ENCODE data around the gene PPA2.
"Not testable (repeated sequence)": the region's sequence is repeated elsewhere in the genome, so short reads cannot be mapped to it uniquely, and the experiment has no call there.

The PPA2 gene

DNA sequence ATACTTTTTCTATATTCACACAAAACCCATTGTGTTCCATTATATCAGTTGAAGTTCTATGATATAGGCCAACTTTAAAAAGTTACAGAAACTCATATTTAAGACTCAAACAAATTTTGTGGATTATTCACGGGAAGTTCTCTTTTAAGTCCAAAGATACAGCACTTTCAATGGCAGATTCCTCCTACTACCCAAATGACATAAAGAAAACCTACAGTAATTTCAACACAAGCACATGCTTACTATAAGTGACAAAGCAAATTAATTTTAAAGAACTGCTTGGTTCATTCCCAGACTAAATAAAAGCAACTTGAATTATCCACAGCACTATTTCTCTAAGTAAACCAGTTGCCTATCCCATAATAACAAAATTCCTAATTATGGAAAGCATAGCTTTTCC is 4.1 kb downstream of the PPA2 start:
- no peaks in the 10 kb centered on the region for H3K27me3 Mint-ChIP-seq
- H3K9me3 Mint-ChIP-seq, result peaks cover 6% of the 10 kb centered on the region
- H3K4me3 Mint-ChIP-seq, result no peak overlapping the region
- H3K27ac Mint-ChIP-seq, result no peak overlapping the region
- H3K36me3 Mint-ChIP-seq (ENCODE audit: low read depth), result peaks cover 56% of the 10 kb centered on the region
- H3K4me1 Mint-ChIP-seq (ENCODE audit: low read depth), result peaks cover 57% of the 10 kb centered on the region

DNA sequence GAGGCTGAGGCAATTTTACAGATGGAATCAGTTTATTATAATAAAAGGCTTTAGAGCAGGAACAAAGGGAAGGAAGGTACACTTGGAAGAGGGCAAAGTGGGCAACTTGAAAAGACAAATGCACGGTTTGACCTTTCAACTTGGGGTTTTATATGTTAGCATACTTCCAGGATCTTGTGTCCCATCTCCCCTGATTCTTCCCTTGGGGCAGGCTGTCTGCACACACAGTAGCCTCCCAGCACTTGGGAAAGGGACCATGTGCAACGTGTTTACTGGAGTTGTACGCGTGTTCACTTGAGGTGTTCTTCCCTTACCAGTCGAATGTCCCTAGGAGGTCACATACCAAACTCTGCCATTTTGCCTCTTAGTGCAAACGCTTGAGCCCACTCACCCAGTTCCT is 7.3 kb downstream of the PPA2 start:
- Mint-ChIP-seq H3K9me3 (peaks cover 17% of the 10 kb centered on the region), H3K36me3 (ENCODE audit: low read depth) (peaks cover 79% of the 10 kb centered on the region), H3K27me3 (no peaks in the 10 kb centered on the region)

DNA sequence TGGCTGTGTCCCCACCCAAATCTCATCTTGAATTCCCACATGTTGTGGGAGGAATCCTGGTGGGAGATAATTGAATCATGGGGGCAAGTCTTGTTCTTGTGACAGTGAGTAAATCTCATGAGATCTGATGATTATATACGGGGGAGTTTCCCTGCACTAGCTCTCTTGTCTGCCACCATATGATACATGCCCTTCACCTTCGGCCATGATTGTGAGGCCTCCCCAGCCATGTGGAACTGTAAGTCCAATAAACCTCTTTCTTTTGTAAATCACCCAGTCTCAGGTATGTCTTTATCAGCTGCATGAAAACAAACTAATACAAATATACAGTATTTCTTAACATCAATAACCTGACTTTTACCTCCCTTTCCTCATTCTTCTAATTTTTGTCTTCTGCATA is 9.3 kb downstream of the PPA2 start:
- H3K27me3 Mint-ChIP-seq, H3K4me3 Mint-ChIP-seq, H3K27ac Mint-ChIP-seq: not testable (repeated sequence)
- Mint-ChIP-seq H3K9me3 (peaks cover 17% of the 10 kb centered on the region), H3K36me3 (ENCODE audit: low read depth) (peaks cover 64% of the 10 kb centered on the region), H3K4me1 (ENCODE audit: low read depth) (peaks cover 39% of the 10 kb centered on the region)

More for the DNA sequence above, 7.3 kb downstream of the PPA2 start:
- H3K27ac Mint-ChIP-seq, result no peak overlapping the region
- peaks cover 52% of the 10 kb centered on the region for H3K4me1 Mint-ChIP-seq (ENCODE audit: low read depth)
- no peak overlapping the region for H3K4me3 Mint-ChIP-seq

DNA sequence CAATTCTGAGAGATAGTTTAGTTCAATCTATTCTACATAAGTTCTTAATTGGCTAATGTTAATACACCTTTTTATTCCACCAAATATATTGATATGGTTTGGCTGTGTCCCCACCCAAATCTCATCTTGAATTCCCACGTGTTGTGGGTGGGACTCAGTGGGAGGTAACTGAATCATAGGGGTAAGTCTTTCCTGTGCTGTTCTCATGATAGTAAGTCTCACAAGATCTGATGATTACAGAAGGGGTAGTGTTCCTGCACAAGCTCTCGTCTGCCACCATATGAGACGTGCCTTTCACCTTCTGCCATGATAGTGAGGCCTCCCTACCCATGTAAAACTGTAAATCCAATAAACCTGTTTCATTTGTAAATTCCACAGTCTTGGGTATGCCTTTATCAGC is 11.3 kb downstream of the PPA2 start:
- Mint-ChIP-seq H3K36me3 (ENCODE audit: low read depth) (peaks cover 64% of the 10 kb centered on the region), H3K27me3 (no peaks in the 10 kb centered on the region), H3K27ac (no peak overlapping the region), H3K9me3 (peaks cover 17% of the 10 kb centered on the region), H3K4me3 (no peak overlapping the region), H3K4me1 (ENCODE audit: low read depth) (peaks cover 32% of the 10 kb centered on the region)

DNA sequence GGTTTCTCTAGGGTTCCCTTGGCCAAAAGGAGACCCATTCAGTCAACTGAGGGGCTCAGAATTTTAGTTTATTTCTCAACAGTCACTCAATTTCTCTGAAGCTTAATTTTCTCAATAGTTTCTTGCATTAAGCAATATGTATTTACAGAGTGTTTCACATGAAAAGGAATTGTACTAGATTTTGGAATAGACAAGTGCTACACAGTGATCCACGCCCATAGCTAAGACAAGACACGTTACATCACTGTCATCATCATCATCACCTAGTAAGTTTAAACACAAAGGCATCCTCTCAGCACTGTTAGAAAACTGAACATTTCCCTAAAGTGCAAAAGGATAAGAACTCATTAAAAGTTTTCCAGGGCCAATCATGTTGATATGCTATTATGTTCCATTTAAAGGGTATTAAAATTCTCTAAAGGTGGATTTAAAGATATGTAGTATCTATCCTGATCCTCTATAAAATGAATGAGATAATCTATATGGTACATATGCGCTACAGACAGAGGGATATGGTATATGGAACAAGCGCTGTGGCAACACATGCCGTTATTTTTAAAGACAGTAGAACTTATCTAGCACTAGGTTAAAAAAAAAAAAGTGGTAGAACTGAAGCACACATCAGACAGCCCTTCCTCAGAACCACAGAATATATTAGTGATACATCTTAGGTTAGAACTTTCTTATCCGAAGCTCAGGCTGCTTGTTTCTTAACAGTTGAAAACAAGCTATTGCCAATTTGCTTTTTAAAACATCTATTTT is 12.1 kb downstream of the PPA2 start:
- Mint-ChIP-seq H3K4me1 (ENCODE audit: low read depth) (peaks cover 24% of the 10 kb centered on the region), H3K4me3 (no peak overlapping the region), H3K9me3 (peaks cover 17% of the 10 kb centered on the region), H3K36me3 (ENCODE audit: low read depth) (peaks cover 57% of the 10 kb centered on the region), H3K27ac (no peak overlapping the region), H3K27me3 (no peaks in the 10 kb centered on the region)

DNA sequence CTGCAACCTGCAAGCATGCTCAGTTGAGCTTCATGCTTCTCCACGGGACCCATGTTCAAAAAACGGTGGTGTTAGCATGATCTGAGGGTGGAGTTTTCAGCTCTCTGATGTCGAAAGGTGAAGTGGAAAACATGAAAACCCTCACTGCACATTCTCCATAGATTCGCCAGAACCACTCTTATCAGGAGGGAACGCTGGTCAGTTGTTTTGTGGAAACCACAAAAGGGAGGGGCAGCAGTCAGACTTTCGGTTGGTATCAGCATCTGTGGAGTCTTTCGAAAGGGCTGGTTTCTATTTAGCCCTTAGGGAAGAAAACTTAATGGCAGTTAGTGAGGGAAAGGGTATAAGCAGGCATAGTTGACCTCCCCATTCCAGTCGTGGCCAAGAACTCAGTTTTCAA is 12.6 kb downstream of the PPA2 start:
- Mint-ChIP-seq H3K27ac (no peak overlapping the region), H3K36me3 (ENCODE audit: low read depth) (peaks cover 51% of the 10 kb centered on the region), H3K4me1 (ENCODE audit: low read depth) (peaks cover 24% of the 10 kb centered on the region)

DNA sequence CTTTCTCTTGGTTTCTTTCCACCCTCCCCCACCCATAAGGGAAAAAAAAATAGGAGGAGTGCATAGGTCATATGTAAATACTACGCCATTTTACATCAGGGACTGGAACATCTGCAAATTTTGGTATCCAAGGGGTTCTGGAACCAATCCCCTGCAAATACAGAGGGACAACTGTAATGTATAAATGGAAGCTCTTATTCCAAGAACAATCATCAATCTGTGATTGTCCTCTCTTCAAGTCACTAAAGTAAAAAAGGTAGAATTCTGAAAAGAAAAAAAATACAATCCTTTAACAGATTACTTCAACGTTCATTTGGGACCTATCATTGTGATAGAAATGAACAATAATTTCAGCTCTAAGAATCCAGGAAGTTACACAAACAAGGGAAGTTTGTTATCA is 13.6 kb downstream of the PPA2 start:
- Mint-ChIP-seq H3K4me3 (no peak overlapping the region), H3K9me3 (peaks cover 13% of the 10 kb centered on the region), H3K36me3 (ENCODE audit: low read depth) (peaks cover 48% of the 10 kb centered on the region), H3K27me3 (no peaks in the 10 kb centered on the region), H3K4me1 (ENCODE audit: low read depth) (peaks cover 24% of the 10 kb centered on the region), H3K27ac (no peak overlapping the region)

More for the DNA sequence above, 12.6 kb downstream of the PPA2 start:
- Mint-ChIP-seq H3K4me3 (no peak overlapping the region), H3K27me3 (no peaks in the 10 kb centered on the region), H3K9me3 (peaks cover 17% of the 10 kb centered on the region)

DNA sequence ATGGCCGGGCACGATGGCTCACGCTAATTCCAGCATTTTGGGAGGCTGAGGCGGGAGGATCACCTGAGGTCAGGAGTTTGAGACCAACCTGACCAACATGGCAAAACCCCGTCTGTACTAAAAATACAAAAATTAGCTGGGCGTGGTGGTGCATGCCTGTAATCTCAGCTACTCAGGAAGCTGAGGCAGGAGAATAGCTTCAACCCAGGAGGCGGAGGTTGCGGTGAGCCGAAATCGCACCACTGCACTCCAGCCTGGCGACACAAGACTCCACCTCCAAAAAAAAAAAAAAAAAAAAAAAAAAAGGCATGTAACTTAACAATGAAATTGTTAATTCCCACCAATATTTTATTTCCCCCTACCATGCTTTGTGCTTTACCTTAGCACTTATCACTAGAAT is 15.3 kb downstream of the PPA2 start:
- not testable (repeated sequence) for H3K27me3 Mint-ChIP-seq, H3K9me3 Mint-ChIP-seq, H3K27ac Mint-ChIP-seq, H3K4me3 Mint-ChIP-seq
- peaks cover 44% of the 10 kb centered on the region for H3K36me3 Mint-ChIP-seq (ENCODE audit: low read depth)
- peaks cover 36% of the 10 kb centered on the region for H3K4me1 Mint-ChIP-seq (ENCODE audit: low read depth)

DNA sequence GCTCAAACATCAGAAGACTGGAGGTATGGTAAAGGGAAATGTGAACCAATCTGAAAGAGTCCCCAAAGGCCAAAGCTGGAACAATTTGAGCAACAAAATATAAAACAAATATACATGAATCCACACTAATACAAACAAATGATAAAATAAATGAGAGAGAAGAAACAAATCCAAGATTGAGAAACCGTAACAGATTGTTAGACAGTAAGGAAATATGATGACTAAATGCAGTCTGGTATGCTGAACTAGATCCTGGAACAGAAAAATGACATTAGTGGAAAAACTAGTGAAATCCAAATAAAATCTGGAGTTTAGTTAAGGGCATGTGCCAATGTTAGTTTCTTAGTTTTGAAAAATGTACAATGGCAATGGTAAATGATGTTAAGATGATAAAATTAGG is 15.9 kb downstream of the PPA2 start:
- no peak overlapping the region for H3K27ac Mint-ChIP-seq
- peaks cover 46% of the 10 kb centered on the region for H3K36me3 Mint-ChIP-seq (ENCODE audit: low read depth)
- H3K9me3 Mint-ChIP-seq, result peaks cover 7% of the 10 kb centered on the region
- no peak overlapping the region for H3K4me3 Mint-ChIP-seq
- H3K4me1 Mint-ChIP-seq (ENCODE audit: low read depth), result peaks cover 41% of the 10 kb centered on the region
- H3K27me3 Mint-ChIP-seq, result no peaks in the 10 kb centered on the region

DNA sequence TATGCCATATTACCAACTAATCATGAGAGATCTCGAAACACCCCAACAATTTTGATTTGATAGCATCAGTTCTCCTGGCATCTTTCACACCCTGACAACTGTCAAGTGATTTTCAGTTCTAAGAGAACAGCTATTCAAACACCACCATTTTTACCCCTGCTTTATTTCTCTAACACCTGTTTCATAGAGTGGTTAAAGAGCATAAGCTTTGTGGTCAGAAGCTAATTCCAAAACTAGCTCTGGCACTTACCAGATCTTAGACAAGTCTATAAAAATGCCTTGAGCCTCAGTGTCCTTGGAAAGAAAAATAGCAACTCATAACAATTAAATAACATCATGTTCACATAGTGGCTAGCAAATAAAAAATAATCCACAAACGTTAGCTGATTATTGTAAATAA is 17.9 kb downstream of the PPA2 start:
- no peak overlapping the region for H3K27ac Mint-ChIP-seq
- H3K4me1 Mint-ChIP-seq (ENCODE audit: low read depth), result peaks cover 30% of the 10 kb centered on the region
- H3K9me3 Mint-ChIP-seq, result no peaks in the 10 kb centered on the region
- H3K27me3 Mint-ChIP-seq, result no peaks in the 10 kb centered on the region
- H3K36me3 Mint-ChIP-seq (ENCODE audit: low read depth), result peaks cover 51% of the 10 kb centered on the region
- H3K4me3 Mint-ChIP-seq, result no peak overlapping the region

DNA sequence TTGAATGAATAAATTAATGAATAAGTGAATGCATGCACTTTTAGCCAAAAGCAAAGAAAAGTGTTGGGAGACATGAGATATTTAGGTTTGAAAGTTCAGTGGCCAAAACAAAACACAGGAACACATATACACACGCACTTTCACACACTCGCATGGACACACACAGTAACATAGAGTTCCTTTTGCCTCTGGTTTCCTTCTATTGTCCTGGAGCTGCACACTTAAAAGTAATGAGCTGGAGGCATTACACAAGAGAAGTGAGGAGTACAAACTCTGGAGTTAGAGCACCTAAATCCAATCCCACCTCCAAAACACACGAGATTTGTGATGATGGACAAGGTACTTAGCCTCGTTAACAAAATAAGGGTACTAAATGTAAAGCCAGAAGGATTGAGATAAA is 18.7 kb downstream of the PPA2 start:
- peaks cover 30% of the 10 kb centered on the region for H3K4me1 Mint-ChIP-seq (ENCODE audit: low read depth)
- no peak overlapping the region for H3K27ac Mint-ChIP-seq
- H3K9me3 Mint-ChIP-seq, result no peaks in the 10 kb centered on the region
- H3K4me3 Mint-ChIP-seq, result no peak overlapping the region
- no peaks in the 10 kb centered on the region for H3K27me3 Mint-ChIP-seq
- H3K36me3 Mint-ChIP-seq (ENCODE audit: low read depth), result peaks cover 55% of the 10 kb centered on the region

DNA sequence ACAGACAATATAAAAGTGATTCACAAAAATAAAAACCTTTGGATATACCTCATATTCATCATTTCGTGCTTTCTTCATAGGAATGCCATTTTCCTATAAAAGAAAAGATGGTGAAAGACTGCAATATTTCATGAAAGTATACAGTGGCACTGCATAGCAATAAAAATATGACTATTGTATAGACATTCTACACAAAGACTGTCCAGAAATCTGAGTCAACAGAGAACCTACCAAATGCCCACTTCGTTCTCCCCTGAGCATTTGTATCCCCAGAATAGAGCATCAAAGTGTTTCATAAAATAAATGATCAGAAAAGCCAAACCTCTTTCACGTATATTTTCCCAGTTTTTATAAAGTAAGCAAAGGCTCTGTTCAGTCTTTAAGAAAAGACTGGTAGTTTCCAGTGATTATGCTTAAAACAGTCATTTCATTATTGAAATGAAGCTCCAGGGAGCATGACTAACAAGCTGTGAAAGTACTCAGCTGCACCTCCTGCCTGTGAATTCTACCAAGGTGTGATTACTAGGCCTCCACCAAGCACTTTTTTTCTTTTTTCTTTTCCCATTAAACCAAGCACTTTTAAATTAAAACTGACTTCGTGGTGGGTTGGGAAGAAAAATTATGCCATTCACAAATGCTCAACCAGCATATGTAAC is 20.2 kb downstream of the PPA2 start:
- H3K36me3 Mint-ChIP-seq (ENCODE audit: low read depth), result peaks cover 63% of the 10 kb centered on the region
- no peaks in the 10 kb centered on the region for H3K9me3 Mint-ChIP-seq
- H3K27ac Mint-ChIP-seq, result peak overlapping the region; percentile 61
- H3K27me3 Mint-ChIP-seq, result no peaks in the 10 kb centered on the region
- peaks cover 27% of the 10 kb centered on the region for H3K4me1 Mint-ChIP-seq (ENCODE audit: low read depth)
- H3K4me3 Mint-ChIP-seq, result no peak overlapping the region

DNA sequence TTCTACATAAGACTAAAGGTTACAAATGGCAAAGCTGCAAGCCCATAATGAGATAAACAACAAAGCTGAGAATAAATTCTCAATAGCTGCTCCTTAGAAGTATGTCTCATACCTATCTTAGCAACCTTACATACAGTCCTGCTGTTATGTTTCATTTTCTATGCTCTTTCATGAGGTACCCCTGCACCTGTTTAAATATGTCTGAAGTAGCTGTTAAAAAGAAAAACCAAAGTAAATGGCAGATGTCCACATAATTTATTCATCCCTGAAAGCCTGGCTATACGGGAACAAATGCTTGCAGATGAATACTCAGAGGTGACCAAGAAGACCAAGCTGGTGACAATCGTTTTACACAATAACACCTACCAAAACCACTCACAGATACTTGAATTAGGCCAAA is 22.5 kb downstream of the PPA2 start:
- Mint-ChIP-seq H3K9me3 (no peaks in the 10 kb centered on the region), H3K27me3 (no peaks in the 10 kb centered on the region), H3K27ac (no peak overlapping the region), H3K4me3 (no peak overlapping the region), H3K4me1 (ENCODE audit: low read depth) (peaks cover 22% of the 10 kb centered on the region), H3K36me3 (ENCODE audit: low read depth) (peaks cover 73% of the 10 kb centered on the region)

DNA sequence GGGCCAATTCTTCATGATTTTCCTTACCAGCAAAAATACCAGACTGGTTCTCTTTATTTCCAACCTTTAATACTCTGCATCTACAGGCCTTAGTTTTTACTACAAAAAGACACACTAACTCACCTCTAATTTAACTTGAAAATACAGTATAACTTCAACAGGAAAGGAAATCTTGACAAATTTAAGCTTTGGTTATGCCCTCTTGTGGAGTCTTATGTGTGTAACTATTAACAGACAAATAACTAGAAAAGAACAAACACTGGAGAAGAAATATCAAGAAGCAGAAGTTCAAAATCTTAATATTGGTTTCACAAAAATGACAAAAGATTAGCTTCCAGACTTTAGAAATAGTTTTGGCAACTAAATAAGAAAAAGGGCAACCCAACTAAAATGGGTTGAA is 33.0 kb downstream of the PPA2 start:
- H3K4me1 Mint-ChIP-seq (ENCODE audit: low read depth), result no peaks in the 10 kb centered on the region
- no peak overlapping the region for H3K4me3 Mint-ChIP-seq
- peaks cover 19% of the 10 kb centered on the region for H3K9me3 Mint-ChIP-seq
- no peak overlapping the region for H3K27ac Mint-ChIP-seq
- peaks cover 49% of the 10 kb centered on the region for H3K36me3 Mint-ChIP-seq (ENCODE audit: low read depth)
- H3K27me3 Mint-ChIP-seq, result no peaks in the 10 kb centered on the region

DNA sequence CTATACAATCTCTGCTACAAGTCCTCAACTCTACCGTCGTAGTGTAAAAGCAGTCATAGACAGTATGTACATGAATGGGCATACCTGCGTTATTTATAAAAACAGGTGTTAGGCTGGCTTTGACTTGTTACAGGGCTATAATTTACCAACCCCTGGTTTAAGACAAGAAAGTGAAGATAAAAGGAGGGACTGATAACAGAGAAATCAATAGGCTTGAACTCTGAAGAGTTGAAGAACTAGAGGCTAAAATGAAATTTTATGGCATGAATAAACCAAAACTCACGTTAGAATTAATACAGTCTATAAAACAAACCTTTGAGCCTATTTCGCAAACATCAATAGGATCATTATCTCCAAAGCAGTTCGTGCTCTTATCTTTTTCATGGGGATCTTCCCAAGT is 36.2 kb downstream of the PPA2 start:
- H3K9me3 Mint-ChIP-seq, result peaks cover 28% of the 10 kb centered on the region

DNA sequence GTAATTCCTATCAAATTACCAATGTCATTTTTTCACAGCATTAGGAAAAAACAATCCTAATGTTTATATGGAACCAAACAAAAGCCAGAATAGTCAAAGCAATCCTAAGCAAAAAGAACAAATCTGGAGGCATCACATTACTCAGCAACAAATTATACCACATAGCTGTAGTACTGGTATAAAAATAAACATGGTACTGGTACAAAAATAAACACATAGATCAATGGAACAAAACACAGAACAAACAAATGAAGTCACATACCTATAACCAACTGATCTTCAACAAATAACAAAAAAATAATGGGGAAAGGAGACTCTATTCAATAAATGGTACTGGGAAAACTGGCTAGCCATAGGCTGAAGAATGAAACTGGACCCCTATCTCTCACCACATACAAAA is 37.4 kb downstream of the PPA2 start:
- no peak overlapping the region for H3K4me3 Mint-ChIP-seq
- peaks cover 85% of the 10 kb centered on the region for H3K36me3 Mint-ChIP-seq (ENCODE audit: low read depth)
- H3K27me3 Mint-ChIP-seq, result no peaks in the 10 kb centered on the region
- peaks cover 28% of the 10 kb centered on the region for H3K9me3 Mint-ChIP-seq
- no peak overlapping the region for H3K27ac Mint-ChIP-seq
- peaks cover 8% of the 10 kb centered on the region for H3K4me1 Mint-ChIP-seq (ENCODE audit: low read depth)

More for the DNA sequence above, 36.2 kb downstream of the PPA2 start:
- peaks cover 8% of the 10 kb centered on the region for H3K4me1 Mint-ChIP-seq (ENCODE audit: low read depth)
- H3K27ac Mint-ChIP-seq, result no peak overlapping the region
- H3K4me3 Mint-ChIP-seq, result no peak overlapping the region
- peaks cover 76% of the 10 kb centered on the region for H3K36me3 Mint-ChIP-seq (ENCODE audit: low read depth)
- H3K27me3 Mint-ChIP-seq, result no peaks in the 10 kb centered on the region
